NCI-H146 (cell line): ENCODE data around the gene ZBED1.
"Not testable (repeated sequence)": the region's sequence is repeated elsewhere in the genome, so short reads cannot be mapped to it uniquely, and the experiment has no call there.

Experiments used
- DNase-seq: peaks from one replicate; lab custom pipeline; 2025; lab: John Stamatoyannopoulos, UW

Gene ZBED1

DNA sequence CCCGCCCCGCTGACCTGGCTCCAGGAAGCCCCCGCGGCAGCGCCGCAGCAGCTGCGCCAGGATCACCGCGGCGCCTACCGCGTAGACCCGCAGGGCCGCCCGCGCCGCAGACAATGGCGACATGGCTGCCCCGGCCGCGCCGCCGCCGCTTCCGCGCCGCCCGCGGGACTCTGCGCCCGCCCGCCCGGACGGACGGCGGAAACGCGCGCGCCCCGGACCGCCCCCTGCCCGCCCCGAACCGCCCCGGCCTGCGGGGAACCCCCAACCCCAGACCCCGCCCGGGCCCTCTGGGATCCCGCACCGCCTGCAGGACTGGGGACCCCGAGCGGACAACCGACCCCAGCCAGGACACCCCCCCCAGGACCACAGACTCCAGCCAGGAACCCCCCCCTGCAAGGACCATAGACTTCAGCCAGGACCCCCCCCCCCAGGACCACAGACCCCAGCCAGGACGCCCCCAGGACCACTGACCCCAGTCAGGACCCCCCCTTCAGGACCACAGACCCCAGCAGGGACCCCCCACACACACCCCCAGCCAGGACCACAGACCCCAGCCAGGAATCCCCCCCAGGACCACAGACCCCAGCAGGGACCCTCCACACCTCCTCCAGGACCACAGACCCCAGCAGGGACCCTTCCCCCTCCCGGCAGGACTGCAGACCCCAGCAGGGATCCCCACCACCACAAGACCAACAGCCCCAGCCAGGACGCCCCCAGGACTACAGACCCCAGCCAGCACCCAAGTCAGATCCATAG is at the start of gene ZBED1, which contains the start of gene DHRSX:
Gene ZBED1 (minus strand): TSS at position 174 of the 756 bp plus-strand sequence. CDS start 10,257 bp downstream, outside the sequence.
Gene DHRSX (minus strand): TSS at position 174 of the 756 bp plus-strand sequence. CDS start 51 bp downstream, at position 123.
- no peak for DNase-seq

- DNase-seq, result peak; percentile 94
These were observed 49.1 kb upstream of the ZBED1 start for GRCh38 chrX:2549876-2550275.

DNA sequence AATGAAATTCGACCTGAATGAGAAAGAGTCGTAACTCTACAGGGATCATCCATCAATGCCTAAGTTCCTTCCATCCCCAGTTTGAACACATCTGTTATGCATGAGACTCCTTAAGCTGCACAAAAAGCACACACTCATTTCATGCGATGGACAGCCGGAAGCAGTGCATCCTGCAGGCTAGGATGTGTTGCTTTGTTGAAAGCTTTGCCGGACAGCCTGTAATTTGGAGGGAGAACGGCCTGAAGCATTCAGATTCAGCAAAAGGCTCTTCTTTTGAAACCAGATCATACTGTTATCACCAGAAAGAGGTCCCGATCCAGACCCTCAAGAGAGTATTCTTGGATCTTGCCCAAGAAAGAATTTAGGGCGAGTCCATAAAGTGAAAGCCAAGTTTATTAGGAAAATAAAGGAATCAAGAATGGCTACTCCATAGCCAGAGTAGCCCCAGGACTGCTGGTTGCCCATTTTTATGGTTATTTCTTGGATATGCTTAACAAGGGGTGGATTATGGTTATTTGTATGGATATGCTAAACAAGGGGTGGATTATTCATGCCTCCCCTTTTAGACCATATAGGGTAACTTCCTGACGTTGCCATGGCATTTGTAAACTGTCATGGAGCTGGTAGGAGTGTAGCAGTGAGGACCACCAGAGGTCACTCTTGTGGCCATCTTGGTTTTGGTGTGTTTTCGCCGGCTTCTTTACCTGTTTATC is 48.1 kb upstream of the ZBED1 start:
- DNase-seq, result peak; percentile 26

DNA sequence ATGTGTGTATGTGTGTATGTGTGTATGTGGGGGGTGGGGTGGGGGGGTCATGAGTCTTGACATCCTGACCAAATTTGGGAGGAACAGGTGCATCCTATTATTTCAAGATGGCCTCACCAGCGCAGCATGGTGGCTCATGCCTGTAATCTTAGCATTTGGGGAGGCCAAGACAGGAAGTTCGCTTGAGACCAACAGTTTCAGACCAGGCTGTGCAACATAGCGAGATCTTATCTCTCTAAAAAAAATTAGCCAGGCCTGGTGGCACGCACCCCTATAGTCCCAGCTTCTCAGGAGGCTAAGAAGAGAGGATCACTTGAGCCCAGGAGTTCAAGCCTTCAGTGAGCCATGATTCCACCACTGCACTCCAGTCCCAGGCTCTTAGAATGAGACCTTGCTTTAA is 47.0 kb upstream of the ZBED1 start:
- no peak for DNase-seq

DNA sequence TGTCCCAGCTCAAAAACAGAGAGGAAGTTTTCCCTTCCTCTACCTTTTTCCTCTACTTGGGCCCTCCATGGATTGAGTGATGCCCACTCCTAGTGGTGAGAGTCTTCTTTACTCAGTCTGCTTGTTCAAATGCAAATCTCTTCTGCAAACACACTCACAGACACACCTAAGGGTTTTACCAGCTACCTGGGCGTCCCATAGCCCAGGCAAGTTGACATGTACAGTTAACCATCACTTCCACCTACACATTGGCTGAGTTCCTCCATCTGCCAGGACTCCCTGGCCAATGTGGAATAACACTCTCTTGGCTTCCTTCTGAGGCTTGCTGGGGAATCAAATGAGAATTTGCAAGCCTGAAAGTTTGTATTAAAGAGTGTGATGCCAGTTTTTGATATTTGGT is 45.7 kb upstream of the ZBED1 start:
- DNase-seq, result no peak

DNA sequence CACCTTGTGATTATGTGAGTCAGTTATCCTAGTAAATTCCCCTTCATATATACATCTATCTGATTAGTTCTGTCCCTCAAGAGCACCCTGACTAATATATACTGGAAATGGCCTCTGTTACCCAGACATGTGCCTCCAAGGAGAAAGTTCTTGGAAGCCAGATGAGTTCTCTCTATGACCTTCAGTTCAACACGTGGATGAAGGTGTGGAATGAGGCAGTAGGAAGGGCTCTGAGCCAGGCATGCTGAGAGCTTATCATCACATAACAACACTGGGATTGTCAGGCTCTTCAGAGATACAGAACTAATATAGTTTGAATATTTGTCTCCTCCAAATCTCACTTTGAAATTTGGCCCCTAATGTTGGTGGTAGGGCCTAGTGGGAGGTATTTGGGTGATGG is 44.4 kb upstream of the ZBED1 start:
- DNase-seq, result no peak

DNA sequence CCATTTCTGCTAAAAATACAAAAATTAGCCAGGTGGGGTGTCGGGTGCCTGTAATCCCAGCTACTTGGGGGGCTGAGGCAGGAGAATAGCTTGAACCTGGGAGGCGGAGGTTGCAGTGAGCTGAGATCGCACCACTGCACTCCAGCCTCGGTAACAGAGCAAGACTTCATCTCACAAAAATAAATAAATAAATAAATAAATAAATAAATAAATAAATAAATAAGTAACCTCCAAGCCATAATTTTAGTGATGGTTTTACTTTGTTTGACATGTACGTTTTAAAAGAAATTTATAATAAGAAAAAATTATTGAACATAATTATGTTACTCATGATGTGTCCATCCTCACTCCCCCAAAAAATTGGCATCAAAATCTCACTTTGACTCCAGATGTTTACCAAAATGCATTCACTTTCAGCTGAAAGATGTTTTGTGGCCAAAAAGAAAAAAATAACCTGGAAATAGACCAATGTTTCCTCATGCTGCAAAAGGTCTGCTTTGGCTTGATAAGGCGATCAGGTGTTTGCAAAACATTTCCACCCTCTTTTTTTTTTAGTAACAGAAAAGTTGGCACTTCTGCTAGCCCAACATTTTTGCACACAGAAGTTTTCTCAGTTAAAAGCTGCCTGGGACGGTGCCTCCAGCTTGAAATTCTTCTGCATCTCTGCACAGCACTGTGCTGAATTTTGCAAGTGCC is 42.2 kb upstream of the ZBED1 start:
- DNase-seq, result no peak

GRCh38 chrX:2541603-2542002 is 40.8 kb upstream of the ZBED1 start:
- no peak for DNase-seq

- no peak for DNase-seq
These were observed 39.7 kb upstream of the ZBED1 start for GRCh38 chrX:2540426-2540947.

GRCh38 chrX:2539586-2539985 is 38.8 kb upstream of the ZBED1 start:
- no peak for DNase-seq

DNA sequence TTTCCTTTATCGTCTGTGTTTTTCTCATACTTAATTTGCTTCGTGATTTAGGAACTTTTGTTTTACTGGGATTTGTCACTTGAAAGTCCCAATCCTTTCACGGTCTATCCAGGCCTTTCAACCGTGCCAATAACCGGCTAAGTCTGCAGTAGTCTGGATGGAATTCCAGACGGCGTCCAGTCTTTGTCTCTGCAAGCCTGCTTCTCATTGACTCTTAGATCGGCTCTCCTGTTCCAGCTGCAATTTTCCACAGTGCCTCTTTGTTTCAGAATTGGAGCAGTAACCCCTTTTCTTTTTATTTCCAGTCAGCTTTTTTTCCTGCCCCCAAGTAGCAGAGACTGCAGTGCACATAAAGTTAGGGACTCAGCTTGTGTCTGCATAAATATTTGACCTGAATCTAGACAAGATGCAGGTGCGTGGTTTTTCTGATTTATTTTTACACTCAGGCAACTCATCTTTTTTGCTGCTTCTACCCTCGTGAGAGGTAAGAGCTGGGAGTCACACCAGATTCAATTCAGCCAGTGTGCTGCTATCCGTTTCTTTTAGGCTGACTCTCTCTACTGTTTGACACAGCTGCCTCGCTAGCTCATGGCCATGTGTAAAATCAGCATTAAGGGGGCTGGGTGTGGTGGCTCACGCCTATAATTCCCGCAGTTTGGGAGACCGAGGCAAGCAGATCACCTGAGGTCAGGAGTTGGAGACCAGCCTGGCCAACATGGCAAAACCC is 37.4 kb upstream of the ZBED1 start:
- peak; percentile 23 for DNase-seq

DNA sequence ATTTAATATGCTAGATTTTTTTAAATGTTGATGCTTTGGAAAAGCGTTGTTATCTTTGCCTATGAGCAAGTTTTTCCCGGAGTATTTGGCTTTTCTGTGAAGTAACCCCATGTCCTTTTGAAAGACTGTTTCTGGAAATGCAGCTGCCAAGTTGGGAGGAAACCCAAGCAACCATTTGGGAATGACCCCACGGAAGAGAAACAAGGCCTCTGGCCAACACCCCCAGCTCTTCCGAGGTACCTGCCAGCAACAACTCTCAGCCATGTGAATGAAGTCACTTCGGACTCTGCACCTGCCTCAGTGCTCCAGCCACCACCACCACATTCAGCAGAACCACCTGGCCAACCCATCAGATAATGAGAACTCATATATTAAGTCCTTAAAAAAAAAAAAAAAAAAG is 36.2 kb upstream of the ZBED1 start:
- DNase-seq, result peak; percentile 59

- no peak for DNase-seq
These were observed 35.4 kb upstream of the ZBED1 start for GRCh38 chrX:2536141-2536540.

DNA sequence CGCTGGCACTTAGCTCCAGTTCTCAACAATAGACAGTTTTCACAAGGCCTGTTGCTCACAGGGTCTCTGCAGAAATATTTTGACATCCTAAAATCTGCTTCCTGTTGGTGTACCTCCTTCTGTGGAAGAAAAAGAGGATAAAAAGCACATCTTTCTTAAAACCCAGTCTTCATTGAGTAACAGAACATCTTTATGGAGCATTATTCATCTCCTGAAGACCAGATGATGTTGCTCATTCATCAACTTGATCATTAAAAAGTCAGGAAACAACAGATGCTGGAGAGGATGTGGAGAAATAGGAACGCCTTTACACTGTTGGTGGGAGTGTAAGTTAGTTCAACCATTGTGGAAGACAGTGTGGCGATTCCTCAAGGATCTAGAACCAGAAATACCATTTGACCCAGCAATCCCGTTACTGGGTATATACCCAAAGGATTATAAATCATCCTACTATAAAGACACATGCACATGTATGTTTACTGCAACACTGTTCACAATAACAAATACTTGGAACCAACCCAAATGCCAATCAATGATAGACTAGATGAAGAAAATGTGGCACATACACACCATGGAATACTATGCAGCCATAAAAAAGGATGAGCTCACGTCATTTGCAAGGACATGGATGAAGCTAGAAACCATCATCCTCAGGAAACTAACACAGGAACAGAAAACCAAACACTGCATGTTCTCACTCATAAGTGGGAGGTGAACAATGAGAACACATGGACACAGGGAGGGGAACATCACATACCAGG is 33.7 kb upstream of the ZBED1 start:
- DNase-seq, result not testable (repeated sequence)

DNA sequence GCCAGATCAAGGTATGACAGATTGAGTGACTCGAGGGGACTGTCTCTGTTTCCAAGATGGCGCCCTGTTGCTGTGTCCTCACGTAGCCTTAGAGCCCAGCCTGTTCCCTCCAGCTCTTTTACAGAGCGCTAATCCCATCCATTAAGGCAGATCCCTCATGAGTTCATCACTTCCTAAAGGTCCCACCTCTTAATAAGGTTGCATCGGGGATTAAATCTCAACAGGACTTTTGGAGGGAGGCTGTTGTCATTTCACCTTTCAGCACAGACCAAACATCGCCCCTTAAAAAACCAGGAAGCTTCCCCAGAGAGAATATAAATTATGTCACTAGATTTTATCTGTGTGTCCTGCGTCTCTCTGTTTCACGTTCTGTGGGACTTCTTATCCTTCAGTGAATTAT is 32.6 kb upstream of the ZBED1 start:
- peak; percentile 66 for DNase-seq

GRCh38 chrX:2526390-2526789 is 25.6 kb upstream of the ZBED1 start:
- no peak for DNase-seq

DNA sequence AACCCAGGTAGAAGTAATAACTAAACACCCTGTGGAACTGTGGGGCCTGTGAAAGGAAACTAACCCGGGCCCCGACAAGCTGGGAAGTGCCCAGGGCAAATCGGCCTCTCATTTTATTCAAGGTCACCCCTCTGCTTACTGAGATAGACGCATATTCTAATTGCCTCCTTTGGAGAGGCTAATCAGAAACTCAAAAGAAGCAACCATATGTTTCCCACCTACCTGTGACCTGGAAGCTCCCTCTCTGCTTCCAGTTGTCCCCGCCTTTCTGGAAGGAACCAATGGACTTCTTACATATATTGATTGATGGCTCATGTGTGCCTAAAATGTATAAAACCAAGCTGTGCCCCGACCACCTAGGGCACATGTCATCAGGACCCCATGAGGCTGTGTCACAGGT is 23.1 kb upstream of the ZBED1 start:
- no peak for DNase-seq

- no peak for DNase-seq
These were observed 21.2 kb upstream of the ZBED1 start for GRCh38 chrX:2521927-2522386.

DNA sequence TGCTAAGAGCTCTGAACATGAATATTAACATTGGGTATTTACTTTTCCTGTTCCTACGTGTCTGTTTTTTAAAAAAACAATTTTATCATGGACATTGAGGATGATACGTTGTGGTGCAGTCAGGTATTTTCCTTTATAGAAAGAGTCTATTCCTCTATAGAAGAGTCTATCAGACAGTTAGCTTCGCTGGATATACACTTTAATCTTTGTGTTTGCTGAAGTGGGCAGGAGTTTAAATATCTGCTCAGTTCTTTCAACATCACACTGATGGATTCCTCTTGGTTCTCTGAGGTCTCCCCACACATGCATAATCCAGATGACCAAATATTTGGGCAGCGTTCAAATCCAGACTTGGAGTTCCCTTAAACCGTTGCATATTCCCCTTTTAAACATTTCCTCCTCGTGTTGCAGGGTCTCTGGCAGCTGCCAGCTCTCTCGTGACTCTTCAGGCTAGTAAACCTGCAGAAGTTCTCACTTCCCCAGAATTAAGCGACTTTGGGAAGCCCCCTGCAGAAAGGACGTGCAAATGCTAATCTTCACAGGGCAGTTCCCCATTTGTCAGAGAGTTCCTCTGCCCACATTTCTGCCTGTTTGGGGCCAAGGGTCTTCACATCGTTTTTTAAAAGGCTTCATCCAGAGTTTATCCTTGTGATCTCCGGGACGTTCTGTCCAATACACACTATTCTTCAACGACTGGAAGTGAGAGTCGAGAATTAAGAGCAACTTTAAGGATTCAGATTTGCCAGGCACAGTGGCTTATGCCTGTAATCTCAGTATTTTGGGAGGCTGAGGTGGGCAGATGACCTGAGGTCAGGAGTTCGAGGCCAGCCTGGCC is 20.5 kb upstream of the ZBED1 start:
- DNase-seq, result no peak

GRCh38 chrX:2520539-2520938 is 19.8 kb upstream of the ZBED1 start:
- DNase-seq, result no peak
